H1 (cell line): ENCODE data around the gene TACR3. TPM values are rescaled to one million over a fixed set of nuclear protein-coding genes. Genes with fewer than 3 reads are reported as not detected.

Experiments
- CREB1 ChIP-seq: IDR thresholded peaks from 2 replicates; pipeline ENCODE4 v1.6.1; 2012; ENCODE audit warnings: inconsistent platforms
- JUN ChIP-seq: IDR thresholded peaks from 2 replicates; pipeline ENCODE4 v1.6.1; 2011; ENCODE audit warnings: low read depth, mild to moderate bottlenecking, improper control_type of control experiment, low read length
- polyA plus RNA-seq, 7 experiments: library from polyadenylated mRNA; depleted of rRNA in 3 of 7; stranded (reverse) in 5 of 7; unstranded in 2 of 7; fragments of >200 nt in 5 of 7; fragments of 200-250 nt in 2 of 7; gene quantifications; 1 replicate in 5 of 7; 2 replicates in 1 of 7; 4 replicates in 1 of 7; pipeline versions ENCODE4 v1.2.1 to v1.2.3, GENCODE V29; 2011 to 2013; ENCODE audit warnings: missing spikeins in 2 of 7, mixed read lengths in 2 of 7
- total RNA-seq: library from RNA; stranded (reverse); fragmentation: NEBNext Ultra II Directional; extraction: Animal tissue kit (Norgen Biotek cat#: 25700); gene quantifications from 2 replicates; pipeline ENCODE4 v1.2.1, GENCODE V29; 2021

Gene TACR3
- total and polyA plus RNA-seq, 2 of the 8 experiments (the other 6 are each of a cell fraction or from before 2014, with no cell fraction given) = 0.30 to 2.3 TPM

DNA sequence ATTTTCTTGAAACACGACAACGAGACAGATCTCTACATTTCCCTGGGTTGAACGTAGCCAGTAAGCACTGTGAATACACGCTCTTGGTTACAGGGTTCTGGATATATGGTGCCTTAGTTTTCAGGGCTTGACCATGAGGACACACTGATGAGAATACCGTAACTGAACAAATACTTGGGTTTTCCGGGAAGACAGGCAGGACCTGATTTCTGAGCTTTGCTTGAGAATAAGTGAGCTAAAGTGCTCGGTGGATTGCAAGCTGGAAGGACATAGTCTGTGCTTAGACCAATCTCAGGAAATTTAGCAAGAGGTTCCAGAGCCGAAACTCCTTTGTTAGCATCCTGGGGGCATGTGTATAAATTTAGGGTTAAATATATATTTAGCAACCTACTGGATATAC is 876 bp upstream of the TACR3 start (continued):
- TF ChIP-seq JUN (no peak), CREB1 (no peak)
